IPS DF 6.9 (cell line): ENCODE results near the gene LGALS9C.
"Not testable (repeated sequence)": the region's sequence is repeated elsewhere in the genome, so short reads cannot be mapped to it uniquely, and the experiment has no call there.

Source experiments
- DNase-seq: peaks from one replicate; pipeline ENCODE4 v3.0.0-alpha.2; 2013; ENCODE audit warnings: low read depth, low spot score
- H3K27ac ChIP-seq: one replicate; pipeline ENCODE4 v1.5.1; 2013; ENCODE audit warnings: low read length, control low read depth
- H3K27me3 ChIP-seq: 2 replicates; pipeline ENCODE4 v1.6.1; 2013; ENCODE audit warnings: mild to moderate bottlenecking, low read length; ENCODE audit not compliant: control insufficient read depth, insufficient read depth
- H3K36me3 ChIP-seq: 2 replicates; pipeline ENCODE4 v1.6.1; 2013; ENCODE audit warnings: low read length; ENCODE audit not compliant: control insufficient read depth, insufficient read depth
- H3K4me1 ChIP-seq: 2 replicates; pipeline ENCODE4 v1.6.1; 2013; ENCODE audit warnings: low read length; ENCODE audit not compliant: control insufficient read depth, insufficient read depth
- H3K4me3 ChIP-seq: 2 replicates; pipeline ENCODE4 v1.5.1; 2013; ENCODE audit warnings: mild to moderate bottlenecking, low read length
- H3K9me3 ChIP-seq: 2 replicates; pipeline ENCODE4 v1.6.1; 2013; ENCODE audit warnings: low read length, inconsistent platforms; ENCODE audit not compliant: control insufficient read depth, insufficient read depth
- WGBS: extraction: QIAGEN DNeasy Blood & Tissue Kit; methylation state at CpG from one replicate; pipeline ENCODE4 v1.1.7; 2013; ENCODE audit warnings: mixed read lengths, missing lambda C conversion rate; ENCODE audit not compliant: insufficient read length, insufficient coverage; 5-methylcytosine and 5-hydroxymethylcytosine counted together

LGALS9C gene

DNA sequence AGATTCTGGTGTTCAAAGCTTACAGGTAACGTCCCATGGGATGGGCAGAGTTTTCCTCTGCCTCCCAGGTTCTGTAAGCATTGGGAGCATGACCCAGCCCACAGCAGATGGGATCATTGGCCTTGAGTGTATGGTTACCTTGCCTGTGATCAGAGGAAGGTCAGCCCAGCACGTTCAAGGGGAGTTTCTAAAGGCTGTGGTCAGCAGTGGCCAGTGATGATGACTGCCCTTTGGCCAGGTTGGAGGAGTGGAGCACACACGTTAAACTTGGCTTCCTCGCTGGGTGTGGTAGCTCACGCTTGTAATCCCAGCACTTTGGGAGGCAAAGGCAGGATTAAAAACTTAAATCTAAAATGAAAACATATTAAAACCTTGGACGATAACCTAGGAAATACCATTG, 51.8 kb downstream of the LGALS9C start:
- H3K4me1 ChIP-seq, H3K27me3 ChIP-seq, H3K36me3 ChIP-seq, DNase-seq, H3K4me3 ChIP-seq, H3K9me3 ChIP-seq, H3K27ac ChIP-seq: not testable (repeated sequence)
- no CpG with 5 or more reads among the region's 6 CpGs for WGBS

DNA sequence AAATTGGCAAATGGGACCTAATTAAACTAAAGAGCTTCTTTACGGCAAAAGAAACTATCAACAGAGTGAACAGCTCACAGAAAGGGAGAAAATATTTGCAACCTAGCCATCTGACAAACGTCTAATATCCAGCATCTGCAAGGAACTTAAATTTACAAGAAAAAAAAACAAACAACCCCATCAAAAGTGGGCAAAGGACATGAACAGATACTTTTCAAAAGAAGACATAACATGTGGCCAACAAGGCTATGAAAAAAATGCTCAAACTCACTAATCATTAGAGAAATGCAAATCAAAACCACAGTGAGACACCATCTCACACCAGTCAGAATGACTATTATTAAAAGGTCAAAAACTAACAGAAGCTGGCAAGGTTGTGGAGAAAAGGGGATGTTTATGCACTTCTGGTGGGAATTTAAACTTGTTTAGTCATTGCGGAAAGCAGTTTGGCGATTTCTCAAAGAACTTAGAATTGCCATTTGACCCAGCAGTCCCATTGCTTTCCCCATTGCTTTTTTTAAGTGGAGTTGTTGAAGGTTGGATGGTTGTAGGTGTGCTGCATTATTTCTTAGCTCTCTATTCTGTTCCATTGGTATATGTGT, 52.4 kb downstream of the LGALS9C start:
- H3K36me3 ChIP-seq = not testable (repeated sequence)

DNA sequence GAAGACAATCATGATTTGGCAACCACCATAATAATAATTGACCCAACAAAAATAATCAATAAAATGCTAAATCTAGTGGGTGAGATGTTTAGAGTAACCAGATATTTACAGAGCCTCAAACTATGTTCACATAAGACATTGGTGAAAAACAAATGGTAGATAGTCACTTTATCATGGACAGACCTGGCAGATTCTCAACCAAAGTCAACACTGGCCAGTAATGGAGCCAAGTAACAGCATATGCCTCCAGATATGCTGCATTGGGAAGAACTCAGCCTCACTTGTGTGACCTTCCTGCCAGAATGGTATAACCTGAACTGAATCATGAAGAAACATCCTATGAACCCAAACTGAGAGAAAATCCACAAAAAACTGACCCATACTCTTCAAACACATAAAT, 53.8 kb downstream of the LGALS9C start:
- H3K4me1 ChIP-seq, H3K27me3 ChIP-seq: not testable (repeated sequence)

More for the DNA sequence above, 52.4 kb downstream of the LGALS9C start:
- not testable (repeated sequence) for H3K4me1 ChIP-seq, H3K27ac ChIP-seq, H3K27me3 ChIP-seq, DNase-seq, H3K4me3 ChIP-seq, H3K9me3 ChIP-seq
- no CpG with 5 or more reads among the region's 4 CpGs for WGBS

DNA sequence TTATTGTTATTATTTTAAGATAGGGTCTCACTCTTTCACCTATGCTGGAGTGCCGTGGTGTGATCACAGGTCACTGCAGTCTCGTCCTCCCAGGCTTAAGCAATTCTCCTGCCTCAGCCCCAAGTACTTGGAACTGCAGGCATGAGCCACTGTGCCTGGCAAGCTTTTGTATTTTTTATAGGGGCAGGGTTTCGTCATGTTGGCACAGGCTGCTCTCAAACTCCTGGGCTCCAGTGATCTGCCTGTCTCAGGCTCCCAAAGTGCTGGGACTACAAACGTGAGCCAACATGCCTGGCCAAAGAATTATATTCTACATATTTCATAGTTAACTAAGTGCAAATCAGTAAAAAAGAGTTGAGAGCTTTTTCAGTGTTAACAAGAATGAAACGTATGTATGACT, 65.6 kb downstream of the LGALS9C start:
- not testable (repeated sequence) for H3K4me1 ChIP-seq, H3K36me3 ChIP-seq, H3K4me3 ChIP-seq, H3K27me3 ChIP-seq, H3K9me3 ChIP-seq, DNase-seq, H3K27ac ChIP-seq
- no CpG with 5 or more reads among the region's 5 CpGs for WGBS

More for the DNA sequence above, 53.8 kb downstream of the LGALS9C start:
- H3K27ac ChIP-seq, H3K36me3 ChIP-seq, DNase-seq, H3K9me3 ChIP-seq, H3K4me3 ChIP-seq: not testable (repeated sequence)

DNA sequence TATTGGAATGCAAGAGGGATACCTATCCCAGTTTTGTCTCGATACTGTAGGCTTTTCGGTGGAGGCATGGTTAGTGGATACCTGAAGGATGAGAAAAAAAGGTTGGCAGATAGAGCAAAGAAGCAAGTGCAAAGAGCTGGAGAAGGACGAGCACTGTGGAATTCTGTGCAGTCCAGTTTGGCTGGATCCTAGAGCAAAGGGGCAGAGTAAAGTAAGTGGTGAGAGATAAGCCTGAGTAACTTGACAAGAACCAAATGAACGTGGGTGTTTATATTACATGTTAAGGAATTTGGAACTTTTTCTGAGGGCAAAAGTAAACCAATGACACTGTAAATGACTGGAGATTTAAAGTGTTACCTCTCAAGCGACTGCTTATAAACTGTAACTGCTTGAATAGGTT, 66.3 kb downstream of the LGALS9C start:
- H3K9me3 ChIP-seq, H3K36me3 ChIP-seq, H3K4me1 ChIP-seq, DNase-seq, H3K27me3 ChIP-seq, H3K27ac ChIP-seq, H3K4me3 ChIP-seq: not testable (repeated sequence)
- WGBS = no CpG with 5 or more reads among the region's 5 CpGs
